Right cardiac atrium (tissue), 5 donors: Measurements from ENCODE around the gene AGAP3. TPM values are rescaled to one million over a fixed set of nuclear protein-coding genes. Genes with fewer than 3 reads are reported as not detected.

Experiments used
- ATAC-seq, 2 donors: fragments of 200-7000 bp; cut with Tn5 transposase; one replicate each; pipeline versions ENCODE4 v1.8.0 to v1.9.1; 2020; ENCODE audit warnings: moderate library complexity in 2 of 2, mild to moderate bottlenecking in 1 of 2
- DNase-seq, 3 donors: peaks; one replicate each; pipeline ENCODE4 v3.0.0-alpha.2; 2020
- H3K27ac ChIP-seq: one replicate; pipeline ENCODE4 v1.5.1; 2013; ENCODE audit warnings: mild to moderate bottlenecking, low read length, control low read depth, moderate library complexity
- H3K27me3 ChIP-seq: one replicate; pipeline ENCODE4 v1.6.1; 2013; ENCODE audit not compliant: control insufficient read depth, insufficient read depth
- H3K4me1 ChIP-seq: one replicate; pipeline ENCODE4 v1.6.1; 2013; ENCODE audit warnings: low read length; ENCODE audit not compliant: control insufficient read depth, insufficient read depth
- H3K4me3 ChIP-seq: one replicate; pipeline ENCODE4 v1.5.1; 2013; ENCODE audit warnings: low read length, control low read depth
- H3K9me3 ChIP-seq: one replicate; pipeline ENCODE4 v1.6.1; 2013; ENCODE audit warnings: low read length; ENCODE audit not compliant: control insufficient read depth
- WGBS: extraction: QIAGEN DNeasy Blood & Tissue Kit; methylation state at CpG from one replicate; pipeline ENCODE4 v1.1.7; 2013; 5-methylcytosine and 5-hydroxymethylcytosine counted together
- intact Hi-C, 4 donors: fragments of 100-400 bp; cut with DNase I; formaldehyde crosslinking; loops; one replicate each; pipeline versions ENCODE4 v1.11.0 to v1.14.0; 2022 to 2023
- polyA plus RNA-seq: library from polyadenylated mRNA; stranded (reverse); fragments of 200-250 nt; gene quantifications from one replicate; pipeline ENCODE4 v1.2.3, GENCODE V29; 2013
- total RNA-seq, 4 donors: library from RNA; stranded (reverse); fragmentation: NEBNext Ultra II Directional; extraction: Animal tissue kit (Norgen Biotek cat#: 25700); gene quantifications; one replicate each; pipeline ENCODE4 v1.2.1, GENCODE V29; 2021
- donor health status: healthy with polysubstance abuse.
- donor health status: DM: no; HTN: yes; CAD: no.
- donor health status: DM: no; HTN: no; CAD: no.
- donor health status: DM: no; HTN: yes; CAD: no; lungs with severe emphysema.
- donor health status: DM: yes; HTN: yes; CAD: no.

Gene AGAP3
- total and polyA plus RNA-seq, 5 donors = 58.3 to 78.8 (median 64.8) TPM

- intact Hi-C loops = loop anchor here in 1 of 4 donors (10.0 kb wide), 1 partner anchor 58 kb away; the partner anchor contains the start of genes ABCB8 and ATG9B
- peak in 2 of 3 donors; percentile 71 to 76 for DNase-seq
Measured at GRCh38 chr7:151082141-151083070, 3.9 kb upstream of the AGAP3 start.

GRCh38 chr7:151083071-151083823 lies 3.0 kb upstream of the AGAP3 start, which contains the start of gene TMUB1:
TMUB1 (minus strand) TSS chr7:151083493; CDS start chr7:151082563, 930 bp downstream.
- Histone ChIP-seq H3K9me3 (no peaks in the 10 kb centered on the region), H3K4me1 (peaks cover 10% of the 10 kb centered on the region), H3K27me3 (no peaks in the 10 kb centered on the region), H3K27ac (peak within 1 kb of the TSS; percentile 80), H3K4me3 (peak within 1 kb of the TSS; percentile 94)
- intact Hi-C loops = loop anchor here in 1 of 4 donors (10.0 kb wide), 1 partner anchor 58 kb away; the partner anchor contains the start of genes ABCB8 and ATG9B
- WGBS = under 1% methylated on average over 69 of the region's 69 CpGs
- ATAC-seq (peak; percentile 28 to 30), DNase-seq (peak; percentile 87 to 94 (median 93))

More at GRCh38 chr7:151082141-151083070, 3.9 kb upstream of the AGAP3 start:
- ATAC-seq = no peak
- H3K27ac ChIP-seq = peak overlapping the region; percentile 80
- H3K9me3 ChIP-seq = no peaks in the 10 kb centered on the region
- 55% methylated on average over 42 of the region's 42 CpGs for WGBS
- H3K27me3 ChIP-seq = no peaks in the 10 kb centered on the region
- peaks cover 5% of the 10 kb centered on the region for H3K4me1 ChIP-seq
- peak overlapping the region; percentile 94 for H3K4me3 ChIP-seq

- H3K27ac ChIP-seq = no peak overlapping the region
- 25% methylated on average over 3 of the region's 3 CpGs for WGBS
- H3K4me1 ChIP-seq = peaks cover 11% of the 10 kb centered on the region
- H3K9me3 ChIP-seq = no peaks in the 10 kb centered on the region
- no peak for ATAC-seq
- peak overlapping the region; percentile 94 for H3K4me3 ChIP-seq
- DNase-seq = no peak
- intact Hi-C loops = loop anchor here in 1 of 4 donors (10.0 kb wide), 1 partner anchor 59 kb away; the partner anchor contains the start of genes ABCB8 and ATG9B
- H3K27me3 ChIP-seq = no peaks in the 10 kb centered on the region
Measured at GRCh38 chr7:151083824-151084160, 2.5 kb upstream of the AGAP3 start.

GRCh38 chr7:151085329-151085690 lies 965 bp upstream of the AGAP3 start:
- ATAC-seq = no peak
- Histone ChIP-seq H3K9me3 (no peaks in the 10 kb centered on the region), H3K27me3 (no peaks in the 10 kb centered on the region), H3K4me1 (peaks cover 14% of the 10 kb centered on the region), H3K4me3 (no peak overlapping the region), H3K27ac (peak overlapping the region; percentile 61)
- intact Hi-C loops = loop anchor here in 1 of 4 donors (10.0 kb wide), 1 partner anchor 61 kb away; the partner anchor contains the start of genes ABCB8 and ATG9B
- 25% methylated on average over 5 of the region's 5 CpGs for WGBS
- peak in 1 of 3 donors; percentile 46 for DNase-seq

GRCh38 chr7:151086802-151087244 lies 548 bp downstream of the AGAP3 start:
- no peaks in the 10 kb centered on the region for H3K9me3 ChIP-seq
- no peaks in the 10 kb centered on the region for H3K27me3 ChIP-seq
- intact Hi-C loops = loop anchor here in 1 of 4 donors (10.0 kb wide), 1 partner anchor 62 kb away; the partner anchor contains the start of genes ABCB8 and ATG9B
- peak overlapping the region; percentile 57 for H3K4me3 ChIP-seq
- peak overlapping the region; percentile 45 for H3K27ac ChIP-seq
- H3K4me1 ChIP-seq = peaks cover 16% of the 10 kb centered on the region
- DNase-seq = peak in 1 of 3 donors; percentile 75
- ATAC-seq = no peak
- under 1% methylated on average over 48 of the region's 56 CpGs for WGBS

GRCh38 chr7:151087245-151088018 lies 1.2 kb downstream of the AGAP3 start:
- H3K27ac ChIP-seq = peak overlapping the region; percentile 94
- WGBS = 1% methylated on average over 70 of the region's 70 CpGs
- intact Hi-C loops = loop anchor here in 1 of 4 donors (10.0 kb wide), 1 partner anchor 63 kb away; the partner anchor contains the start of genes ABCB8 and ATG9B
- no peaks in the 10 kb centered on the region for H3K27me3 ChIP-seq
- no peaks in the 10 kb centered on the region for H3K9me3 ChIP-seq
- peaks cover 10% of the 10 kb centered on the region for H3K4me1 ChIP-seq
- peak overlapping the region; percentile 57 for H3K4me3 ChIP-seq
- DNase-seq (peak; percentile 78 to 91 (median 91)), ATAC-seq (peak; percentile 51 to 66)

GRCh38 chr7:151088019-151088855 lies 2.0 kb downstream of the AGAP3 start:
- Histone ChIP-seq H3K9me3 (no peaks in the 10 kb centered on the region), H3K27me3 (no peaks in the 10 kb centered on the region), H3K4me1 (peaks cover 10% of the 10 kb centered on the region), H3K4me3 (peak overlapping the region; percentile 57), H3K27ac (peak overlapping the region; percentile 94)
- WGBS = 39% methylated on average over 16 of the region's 16 CpGs
- DNase-seq (peak in 2 of 3 donors; percentile 59 to 67), ATAC-seq (peak in 1 of 2 donors; percentile 17)
- intact Hi-C loops = loop anchor here in 1 of 4 donors (10.0 kb wide), 1 partner anchor 63 kb away; the partner anchor contains the start of genes ABCB8 and ATG9B

GRCh38 chr7:151088856-151089699 lies 2.8 kb downstream of the AGAP3 start:
- WGBS = 35% methylated on average over 30 of the region's 30 CpGs
- H3K9me3 ChIP-seq = no peaks in the 10 kb centered on the region
- H3K27me3 ChIP-seq = no peaks in the 10 kb centered on the region
- peak overlapping the region; percentile 94 for H3K27ac ChIP-seq
- intact Hi-C loops = loop anchor here in 1 of 4 donors (10.0 kb wide), 1 partner anchor 64 kb away; the partner anchor contains the start of genes ABCB8 and ATG9B
- ATAC-seq (peak; percentile 59 to 76), DNase-seq (peak; percentile 84 to 91 (median 87))
- peak overlapping the region; percentile 4 for H3K4me3 ChIP-seq
- H3K4me1 ChIP-seq = peaks cover 10% of the 10 kb centered on the region
